NCI-H2107 (cell line): ENCODE data around the gene PPP3CA.

Experiments
- DNase-seq: peaks from one replicate; lab custom pipeline; 2025; lab: John Stamatoyannopoulos, UW

PPP3CA gene

DNA sequence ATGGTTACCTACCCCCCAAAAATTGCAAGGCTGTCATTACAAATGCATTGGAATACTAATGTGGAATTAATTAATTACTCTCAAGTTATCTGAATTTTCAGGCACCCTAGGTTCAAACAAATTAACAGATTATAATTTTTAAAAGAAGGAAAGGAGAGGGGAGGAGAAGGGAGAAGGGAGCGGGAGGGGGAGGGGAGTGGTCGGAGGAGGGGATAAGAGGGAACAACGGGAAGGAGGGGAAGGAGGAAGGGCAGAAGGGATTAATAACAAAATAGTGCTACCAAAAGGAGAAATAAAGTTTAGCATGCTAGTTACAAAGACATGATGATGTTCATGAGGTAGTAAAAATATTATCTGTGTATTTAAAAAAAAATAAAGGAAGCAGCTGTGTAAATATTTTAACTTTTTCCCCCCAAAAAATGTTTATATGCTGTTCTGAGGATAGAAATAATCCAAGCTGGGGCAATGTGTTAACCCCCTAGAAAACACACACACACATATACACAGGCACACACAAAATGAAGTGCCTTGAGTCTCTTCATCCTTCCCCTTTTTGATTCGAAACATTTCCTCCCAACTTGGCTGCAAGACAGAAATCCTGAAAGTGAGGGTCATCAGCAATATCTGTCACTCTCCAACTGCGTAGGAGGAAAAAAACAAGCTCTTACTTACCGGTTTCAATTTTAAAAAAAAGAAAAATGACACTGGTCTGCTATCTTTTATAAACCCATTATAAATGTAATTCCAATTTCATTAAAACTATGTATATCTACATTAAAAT lies 58.8 kb downstream of the PPP3CA start:
- DNase-seq, result no peak

DNA sequence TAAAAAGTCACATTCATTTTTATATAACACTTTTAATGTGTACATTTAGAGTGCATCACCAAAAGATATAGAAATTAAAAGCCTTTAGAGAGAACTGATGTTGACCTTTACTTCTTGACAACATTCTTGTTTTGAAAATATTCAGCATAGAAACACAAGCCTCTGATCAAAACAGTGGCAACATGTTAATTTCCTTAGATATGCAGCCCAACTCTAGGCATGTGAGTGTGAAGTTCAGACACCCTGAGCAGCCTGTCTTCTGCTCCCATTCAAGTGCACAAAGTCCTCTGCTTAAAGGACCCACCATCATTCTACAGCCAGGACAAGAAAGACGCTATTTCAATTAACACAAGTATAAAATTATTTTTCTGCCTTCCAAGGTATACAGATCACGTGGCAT lies 60.0 kb downstream of the PPP3CA start:
- no peak for DNase-seq

DNA sequence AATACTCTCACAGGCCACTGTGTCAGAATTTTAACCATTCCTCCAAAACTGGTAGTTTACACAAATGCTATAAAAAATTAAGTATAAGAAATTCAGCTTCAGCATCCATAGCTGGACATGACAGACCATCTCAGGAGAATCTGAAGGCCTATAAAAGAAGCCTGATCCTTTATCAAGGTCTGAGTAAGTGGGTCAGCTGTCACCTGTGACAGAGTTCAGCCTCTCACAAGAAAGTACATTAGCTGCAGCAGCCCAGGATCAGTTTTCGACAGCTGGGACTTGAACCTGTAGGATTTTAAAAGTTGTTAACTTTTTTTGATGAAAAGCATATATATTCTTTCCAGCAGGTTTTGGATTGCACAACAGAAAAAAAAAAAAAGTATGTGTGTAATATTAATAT lies 60.7 kb downstream of the PPP3CA start:
- DNase-seq, result no peak

DNA sequence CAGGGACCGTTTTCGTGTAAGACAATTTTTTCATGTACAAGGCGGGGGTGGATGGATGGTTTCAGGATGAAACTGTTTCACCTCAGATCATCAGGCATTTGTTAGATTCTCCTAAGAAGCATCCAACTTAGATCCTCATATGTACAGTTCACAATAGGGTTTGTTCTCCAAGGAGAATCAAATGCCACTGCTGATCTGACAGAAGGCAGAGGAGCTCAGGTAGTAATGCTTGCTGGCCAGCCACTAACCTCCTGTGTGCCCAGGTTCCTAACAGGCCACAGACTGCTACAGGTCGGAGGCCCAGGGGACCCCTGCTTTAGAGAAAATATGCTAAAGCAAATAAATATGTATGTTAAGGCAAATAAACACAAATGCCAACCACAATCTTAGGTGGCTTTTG lies 61.3 kb downstream of the PPP3CA start:
- no peak for DNase-seq

DNA sequence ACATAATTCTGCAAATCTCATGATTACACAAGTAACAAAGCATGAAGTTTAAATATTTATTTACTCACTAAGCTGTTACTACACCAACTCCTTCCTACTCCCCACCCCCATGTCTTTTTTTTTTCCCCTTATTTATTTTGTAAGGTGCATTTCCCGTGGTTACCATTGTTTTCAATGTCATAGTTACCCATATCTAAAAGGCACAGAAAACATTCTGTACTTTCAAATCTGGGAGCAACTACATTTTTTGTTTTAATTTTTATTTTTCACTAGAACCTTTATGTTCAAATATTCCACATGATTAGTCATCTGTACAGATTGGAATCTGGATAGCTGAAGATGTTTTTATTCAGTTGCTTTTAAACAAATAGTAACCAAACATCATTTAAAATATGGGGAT lies 62.8 kb downstream of the PPP3CA start:
- DNase-seq, result no peak

DNA sequence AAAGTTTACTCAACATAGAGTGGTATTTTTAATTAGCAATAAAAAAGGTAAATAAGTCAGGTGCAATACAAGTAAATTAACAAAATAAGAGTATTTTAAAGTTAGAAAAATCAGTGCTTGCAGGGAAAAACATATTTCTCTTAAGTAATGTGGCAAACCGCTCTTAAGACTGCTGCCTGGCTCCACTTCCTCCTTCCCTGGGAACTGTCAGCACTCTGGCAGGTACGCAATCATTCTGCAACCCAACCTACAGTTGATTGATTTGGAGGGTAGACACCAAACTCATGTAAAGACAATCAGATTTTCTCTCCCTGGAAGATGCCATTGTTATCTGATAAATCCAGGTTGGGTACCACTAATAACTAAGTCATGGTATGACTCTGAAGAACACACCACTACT lies 63.9 kb downstream of the PPP3CA start:
- DNase-seq, result no peak

DNA sequence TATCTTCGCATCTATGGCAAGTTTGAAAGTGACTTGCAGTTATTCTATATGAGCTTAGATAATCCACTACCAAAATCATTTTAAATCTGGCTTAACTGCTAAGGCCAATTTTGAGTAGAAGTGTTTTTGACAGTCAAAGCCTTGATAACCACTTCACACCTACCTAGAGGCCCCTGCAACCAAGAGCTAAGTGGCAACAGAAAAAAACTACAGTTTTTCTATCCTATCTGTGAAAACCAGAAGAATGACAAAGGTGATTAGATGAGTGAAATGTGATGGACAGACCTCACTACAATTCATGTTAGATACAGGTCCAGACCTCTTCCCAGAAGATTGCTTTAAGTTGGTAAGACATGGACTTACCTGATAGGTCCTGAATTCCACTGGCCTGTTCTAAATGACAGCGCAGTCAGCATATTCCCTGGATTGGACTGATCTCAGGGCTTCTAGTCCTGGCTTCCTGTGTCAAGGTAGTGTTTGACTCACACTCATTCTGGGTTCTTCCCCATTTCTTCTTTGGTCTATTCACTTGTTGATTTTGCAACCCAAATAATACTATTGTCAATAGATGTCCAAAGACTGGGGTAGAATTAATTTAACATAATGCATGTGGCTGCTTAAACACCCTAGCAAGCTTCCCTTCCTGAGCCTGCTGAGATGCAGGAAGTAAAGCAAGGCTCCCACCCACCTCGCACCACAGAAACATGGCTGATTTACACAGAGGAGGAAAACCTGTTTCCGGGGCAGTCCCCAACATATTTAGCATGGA lies 65.1 kb downstream of the PPP3CA start:
- DNase-seq, result no peak

DNA sequence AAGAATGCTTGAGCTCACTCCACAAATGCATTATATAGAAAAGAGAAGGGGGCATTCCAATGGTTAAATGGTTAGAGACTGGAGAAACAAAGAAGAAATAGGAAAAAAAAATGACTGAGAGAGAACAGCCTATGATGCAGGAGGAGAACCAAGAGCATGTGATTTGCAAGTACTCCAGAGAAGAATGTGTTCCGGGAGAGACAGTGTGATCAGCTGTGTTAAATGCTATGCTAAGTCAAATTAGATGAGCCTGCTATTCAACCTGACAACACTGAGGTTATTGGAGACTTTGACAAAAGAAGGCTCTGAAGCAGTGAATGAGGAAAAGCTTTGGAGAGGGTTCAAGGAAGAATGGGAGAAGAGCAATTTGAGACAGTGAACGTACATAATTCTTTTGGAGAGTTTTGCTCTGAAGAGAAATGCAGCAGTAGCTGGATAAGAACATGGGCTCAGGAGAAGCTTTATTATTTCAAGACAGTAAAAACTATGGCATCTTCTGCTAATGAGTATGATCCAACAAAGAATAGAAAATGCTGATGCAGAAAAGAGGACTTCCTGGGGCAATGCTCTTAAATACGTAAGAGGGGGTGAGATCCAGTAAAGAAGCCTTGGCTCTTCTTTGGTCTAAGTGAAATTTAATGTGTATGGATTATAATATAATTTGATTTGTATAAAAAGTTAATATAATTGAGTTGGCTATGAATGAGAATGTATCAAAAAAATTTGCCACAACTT lies 66.3 kb downstream of the PPP3CA start:
- no peak for DNase-seq

DNA sequence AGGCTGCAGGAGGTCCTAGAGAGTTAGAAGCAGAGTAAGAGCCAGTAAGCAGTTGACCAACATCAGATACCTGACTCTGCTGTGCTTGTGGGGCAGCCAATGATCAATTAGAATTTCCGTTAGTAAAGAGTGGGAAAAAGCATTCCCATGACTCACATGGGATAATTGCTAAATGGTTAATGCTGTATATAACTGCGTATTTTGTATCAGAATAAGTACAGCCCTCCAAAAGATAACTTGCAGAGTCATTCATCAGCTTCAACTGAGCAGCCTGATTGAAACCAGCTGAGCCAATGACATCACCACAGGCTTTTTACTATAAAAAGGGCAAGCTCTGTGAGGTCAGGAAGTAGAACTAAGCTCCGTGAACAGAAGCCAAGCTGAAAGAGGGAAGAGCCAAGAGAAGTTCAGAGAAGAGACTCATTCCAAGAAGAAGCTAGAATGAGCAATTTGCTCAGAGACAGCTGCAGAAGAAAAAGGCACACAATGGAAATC lies 67.9 kb downstream of the PPP3CA start:
- DNase-seq, result no peak

DNA sequence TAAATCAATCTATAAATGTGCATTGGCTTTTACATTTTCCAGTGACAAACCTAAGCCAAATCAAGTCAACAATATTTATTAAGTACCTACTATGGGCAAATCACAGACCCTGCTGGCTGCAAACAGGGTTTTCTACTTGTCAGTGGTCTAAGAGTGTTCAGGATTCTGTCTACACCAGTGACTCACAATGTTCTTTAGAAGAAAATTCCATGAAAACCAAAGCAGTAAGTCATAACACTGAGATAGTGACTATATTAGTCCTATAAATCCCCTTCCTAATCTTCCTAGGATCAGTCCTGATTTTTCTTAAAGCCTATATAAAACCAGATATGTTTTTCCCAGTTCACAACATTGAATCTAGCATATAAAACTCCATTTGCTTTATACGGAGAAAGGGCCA lies 69.7 kb downstream of the PPP3CA start:
- DNase-seq, result no peak

DNA sequence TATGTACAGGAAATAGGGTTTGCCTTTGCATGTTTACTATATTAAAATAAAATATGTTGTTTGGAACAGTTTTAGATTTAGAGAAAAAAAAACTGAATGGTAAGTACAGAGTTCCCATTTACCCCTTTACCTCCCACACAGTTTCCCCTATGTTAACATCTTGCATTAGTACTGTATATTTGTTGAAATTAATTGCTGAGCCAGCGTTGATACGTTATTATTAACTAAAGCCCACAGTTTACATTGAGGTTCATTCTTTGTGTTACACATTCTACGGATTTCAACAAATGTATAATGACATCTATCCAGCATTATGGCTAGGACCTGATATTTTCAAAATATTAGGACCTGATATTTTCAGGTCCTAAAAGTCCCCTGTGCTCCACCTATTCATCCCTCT lies 70.7 kb downstream of the PPP3CA start:
- DNase-seq, result no peak

DNA sequence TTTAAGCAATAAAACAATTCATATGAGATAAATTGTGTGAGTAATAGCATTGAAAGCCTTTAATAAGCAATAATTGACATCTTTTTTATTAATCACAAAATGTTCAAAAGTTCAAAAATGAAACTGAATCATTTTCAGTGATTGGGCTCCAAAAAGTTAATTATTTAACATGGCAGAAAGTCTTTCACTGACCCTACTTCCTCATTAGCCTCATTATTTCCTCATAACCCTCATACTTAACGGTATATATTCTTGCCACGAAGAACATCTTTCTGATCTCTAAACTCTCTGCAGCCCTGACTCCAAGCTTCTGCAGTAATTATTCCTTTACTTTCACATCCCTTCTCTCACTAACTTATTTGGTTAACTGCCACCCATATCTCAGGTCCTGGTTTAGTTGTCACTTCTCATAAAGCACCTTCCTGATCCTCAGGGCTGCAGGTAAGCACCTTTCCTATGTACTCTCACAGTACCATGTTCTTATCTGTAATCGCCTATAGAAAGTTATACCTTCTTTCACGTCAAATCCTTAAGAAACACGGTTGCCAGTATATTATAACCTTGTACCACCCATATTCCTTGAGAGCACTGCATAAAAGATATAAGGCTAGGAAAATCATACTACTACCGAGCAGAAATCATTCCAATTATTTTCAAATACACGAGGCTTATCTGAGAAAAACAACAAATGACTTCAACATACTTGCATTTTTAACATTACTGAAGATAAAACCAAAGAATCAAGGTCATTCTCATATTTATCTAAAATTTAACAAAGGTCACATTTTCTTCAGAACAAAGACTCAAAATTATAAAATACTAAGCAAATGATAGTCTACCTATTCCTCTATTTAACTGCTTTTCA lies 72.2 kb downstream of the PPP3CA start:
- DNase-seq, result no peak

DNA sequence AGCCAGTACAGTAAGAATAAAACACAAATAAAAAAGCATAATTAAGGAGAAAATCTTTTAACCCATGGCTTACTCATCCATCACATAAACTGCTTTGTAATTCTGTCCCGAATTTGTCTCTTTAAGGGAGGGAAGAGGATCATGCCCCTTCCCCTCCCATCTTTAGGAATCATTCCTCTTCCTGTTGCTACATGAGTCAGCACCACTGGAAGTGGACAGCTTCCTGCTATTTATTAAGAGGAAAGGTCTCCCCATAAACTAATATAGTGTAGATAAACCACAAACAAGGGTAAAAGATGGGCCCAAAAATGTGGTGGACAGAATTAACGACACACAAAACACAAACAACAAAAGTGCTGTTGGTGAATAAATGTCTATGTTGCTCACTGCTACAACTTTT lies 75.8 kb downstream of the PPP3CA start:
- DNase-seq, result no peak

DNA sequence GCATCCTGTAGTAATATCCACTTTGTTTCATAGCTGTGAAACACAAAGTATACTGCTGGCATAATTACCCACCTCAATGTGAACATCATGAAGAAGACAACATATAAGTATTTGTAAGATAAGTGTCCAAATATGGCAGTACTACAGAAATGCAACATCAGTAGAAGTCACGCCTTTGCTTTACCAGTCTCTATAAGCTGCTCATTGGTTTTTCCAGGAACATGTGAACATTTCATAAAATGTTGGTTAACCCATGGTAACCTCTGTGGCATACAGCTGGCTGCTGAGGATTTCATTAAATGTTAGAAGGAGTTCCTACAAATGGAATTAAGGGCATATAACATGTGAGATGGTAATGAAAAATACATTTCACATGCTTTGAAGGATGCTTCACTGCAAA lies 77.6 kb downstream of the PPP3CA start:
- DNase-seq, result no peak

DNA sequence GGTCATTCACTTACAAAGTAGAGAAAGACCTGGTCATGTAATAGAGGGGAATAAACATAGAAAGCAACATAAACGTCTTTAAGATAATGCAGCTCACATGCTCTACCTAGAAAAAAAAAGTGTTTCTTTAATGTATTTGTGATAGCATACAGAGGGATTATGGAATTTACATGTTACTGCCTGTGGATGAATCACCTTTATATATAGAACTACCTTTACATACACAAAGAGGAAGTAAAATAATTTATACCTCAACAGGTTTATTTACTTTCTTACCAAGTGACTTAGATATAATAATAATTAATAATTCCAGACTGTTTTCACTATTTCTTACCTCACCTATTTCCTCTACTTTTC lies 81.5 kb downstream of the PPP3CA start:
- no peak for DNase-seq

DNA sequence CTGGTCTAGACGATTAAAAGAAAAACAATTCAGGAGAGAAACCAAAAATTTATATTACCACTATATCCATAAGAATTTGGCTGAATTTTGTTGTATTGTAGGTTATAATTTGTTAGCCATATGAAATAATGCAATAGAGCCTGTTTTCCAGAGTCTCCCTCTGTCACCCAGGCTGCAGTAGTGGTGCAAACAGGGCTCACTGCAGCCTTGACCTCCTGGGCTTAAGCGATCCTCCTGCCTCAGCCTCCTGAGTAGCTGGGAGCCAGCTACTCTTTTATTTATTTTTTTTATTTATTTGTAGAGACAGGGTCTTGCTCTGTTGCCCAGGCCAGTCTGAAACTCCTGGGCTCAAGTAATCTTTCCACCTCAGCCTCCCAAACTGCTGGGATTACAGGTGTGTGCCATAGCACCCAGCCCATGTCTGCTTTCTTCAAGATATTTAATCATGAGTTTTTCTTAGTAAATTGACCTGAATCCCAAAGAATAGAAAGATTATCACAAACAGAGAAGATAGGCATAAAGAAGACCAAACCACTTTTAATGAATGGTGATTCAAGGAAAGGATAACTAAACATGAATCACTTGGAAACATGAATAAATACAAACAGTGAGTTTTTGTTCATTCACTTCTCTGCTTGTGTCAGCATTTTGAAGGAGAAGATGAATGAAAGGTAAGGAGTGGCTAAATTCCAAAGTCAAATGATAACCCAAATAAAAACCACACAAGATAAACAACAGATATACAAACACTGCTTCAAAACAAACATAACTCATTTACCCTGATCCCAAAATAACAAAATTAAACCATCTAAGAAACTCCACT lies 82.1 kb downstream of the PPP3CA start:
- no peak for DNase-seq

DNA sequence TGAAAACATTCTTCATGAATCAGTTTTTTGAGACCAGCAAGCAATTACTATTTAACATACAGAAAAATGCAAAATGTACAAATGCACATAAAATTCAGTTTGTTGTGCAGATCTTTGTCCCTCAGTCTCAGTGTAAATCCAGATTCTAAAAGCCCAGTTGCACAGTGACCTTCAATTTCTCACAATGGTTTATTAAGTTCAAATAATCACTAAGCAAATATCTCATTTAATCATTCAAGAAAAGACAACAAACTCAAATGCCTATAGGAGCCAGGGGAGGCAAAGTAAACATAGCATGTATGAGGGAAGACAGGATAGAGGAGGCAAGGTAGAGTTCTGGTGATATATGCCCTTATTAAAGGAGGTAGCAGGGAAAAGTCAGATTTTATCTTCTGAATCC lies 82.8 kb downstream of the PPP3CA start:
- DNase-seq, result no peak

DNA sequence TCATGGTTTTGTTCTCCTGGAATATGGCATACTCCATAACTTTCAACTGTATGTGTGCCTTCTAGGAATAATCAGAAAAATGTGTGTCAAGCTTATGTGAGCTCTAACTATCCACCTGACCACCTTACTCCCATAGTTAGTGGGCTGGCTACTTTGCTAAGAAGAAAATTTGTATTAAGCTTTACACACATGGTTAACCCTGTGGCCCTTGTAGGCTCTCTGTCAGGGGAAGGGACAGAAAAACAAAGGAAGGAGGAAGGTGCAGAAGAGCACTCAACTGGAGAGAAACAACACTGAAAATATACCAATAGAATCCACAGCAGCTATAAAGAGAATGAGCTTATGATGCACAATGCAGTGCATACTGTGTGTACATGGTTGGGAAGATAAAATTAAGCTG lies 84.6 kb downstream of the PPP3CA start:
- no peak for DNase-seq

DNA sequence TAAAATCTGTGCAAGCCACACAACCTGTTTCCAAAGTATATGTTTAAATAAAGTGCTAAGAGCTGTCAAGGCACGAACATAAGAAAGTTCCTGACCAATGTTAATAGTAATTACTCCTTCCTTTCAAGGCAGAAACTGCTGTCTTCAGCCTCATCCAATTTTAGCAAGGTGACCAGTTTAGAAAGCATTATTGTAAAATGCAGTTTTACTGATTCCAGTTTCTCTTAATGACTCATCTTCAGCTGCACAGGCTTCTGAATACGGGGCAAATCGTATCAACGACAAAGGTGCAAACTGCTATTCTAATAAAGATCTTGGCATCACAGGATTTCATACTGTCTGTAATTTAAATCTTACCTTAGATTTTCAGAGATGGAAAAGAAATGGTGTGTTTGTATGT lies 87.5 kb downstream of the PPP3CA start:
- no peak for DNase-seq

DNA sequence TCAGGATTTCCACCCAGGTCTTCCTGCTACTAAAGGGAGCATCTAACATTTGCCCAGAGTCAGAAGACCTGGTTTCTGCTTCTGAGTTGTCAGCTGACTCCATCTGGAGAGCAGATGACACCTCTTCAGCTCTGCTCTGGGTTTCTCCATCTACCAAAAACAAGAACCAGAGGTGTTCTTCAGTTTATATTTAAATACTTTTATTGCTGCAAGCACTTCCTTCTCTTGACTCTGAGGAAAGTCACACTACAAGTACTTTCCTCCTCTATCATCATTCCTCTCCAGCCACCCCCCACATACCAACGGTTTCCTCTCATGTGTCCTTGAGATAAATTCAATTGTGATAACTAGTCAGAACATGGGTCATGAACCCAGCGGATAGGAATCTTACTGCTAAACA lies 88.4 kb downstream of the PPP3CA start:
- no peak for DNase-seq

DNA sequence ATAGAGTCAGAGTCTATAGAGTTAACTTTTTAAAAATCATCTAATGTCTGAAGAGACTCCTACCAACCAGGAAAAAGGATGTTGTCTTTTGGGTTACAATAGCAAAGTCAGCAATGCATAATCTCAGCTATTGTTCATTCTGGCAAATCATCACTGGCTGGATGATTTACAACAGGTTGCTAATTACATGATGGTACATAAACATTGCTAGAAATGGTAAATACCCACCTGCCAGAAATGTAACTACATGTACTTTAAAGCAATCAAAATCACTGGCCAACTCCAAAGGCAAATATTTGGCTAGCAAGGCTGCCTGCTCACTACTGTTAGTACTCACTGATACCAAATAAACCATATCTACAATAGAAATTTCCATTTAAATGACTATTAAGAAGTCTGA lies 91.1 kb downstream of the PPP3CA start:
- no peak for DNase-seq
